DOHH2 (cell line): ENCODE data around the gene HCAR2.

ENCODE experiments used
- H3F3A ChIP-seq: fragments of 200-600 bp; sonication (generic), shearing (Covaris generic); 2 replicates; pipeline ENCODE4 v1.6.0; 2016; ENCODE audit warnings: antibody characterized with exemption, mild to moderate bottlenecking; ENCODE audit not compliant: control insufficient read depth, insufficient read depth
- H3K27ac ChIP-seq: fragments of 200-600 bp; sonication (generic); 2 replicates; pipeline ENCODE4 v1.5.1; 2014; ENCODE audit warnings: low read depth, mild to moderate bottlenecking, low read length, moderate library complexity
- H3K27me3 ChIP-seq: fragments of 200-600 bp; sonication (generic); 2 replicates; pipeline ENCODE4 v1.6.1; 2014; ENCODE audit warnings: mild to moderate bottlenecking, low read length, mixed read lengths; ENCODE audit not compliant: control insufficient read depth
- H3K36me3 ChIP-seq: fragments of 200-600 bp; sonication (generic); 2 replicates; pipeline ENCODE4 v1.6.1; 2014; ENCODE audit warnings: mild to moderate bottlenecking, low read length, moderate library complexity, mixed read lengths; ENCODE audit not compliant: control insufficient read depth
- H3K4me1 ChIP-seq: fragments of 200-600 bp; sonication (generic); 2 replicates; pipeline ENCODE4 v1.6.1; 2014; ENCODE audit warnings: mild to moderate bottlenecking, low read length, mixed read lengths; ENCODE audit not compliant: control insufficient read depth
- H3K4me2 ChIP-seq: fragments of 200-600 bp; sonication (generic); 2 replicates; pipeline ENCODE4 v1.6.0; 2014; ENCODE audit warnings: mild to moderate bottlenecking, low read length, moderate library complexity
- H3K4me3 ChIP-seq: fragments of 200-600 bp; sonication (generic); 2 replicates; pipeline ENCODE4 v1.5.1; 2014; ENCODE audit warnings: mild to moderate bottlenecking, low read length, mixed read lengths
- H3K79me2 ChIP-seq: fragments of 200-600 bp; sonication (generic); 2 replicates; pipeline ENCODE4 v1.6.1; 2014; ENCODE audit warnings: mild to moderate bottlenecking, low read length, mixed read lengths; ENCODE audit not compliant: control insufficient read depth
- H3K9me2 ChIP-seq: fragments of 200-600 bp; sonication (generic); replicated peaks from 2 replicates; pipeline ENCODE4 v1.6.1; 2014; ENCODE audit warnings: mild to moderate bottlenecking, low read length, mixed read lengths; ENCODE audit not compliant: control insufficient read depth
- H3K9me3 ChIP-seq: fragments of 200-600 bp; sonication (generic); 2 replicates; pipeline ENCODE4 v1.6.1; 2014; ENCODE audit warnings: antibody characterized with exemption, low read length, mixed read lengths; ENCODE audit not compliant: control insufficient read depth, insufficient read depth
- H4K20me1 ChIP-seq: fragments of 200-600 bp; sonication (generic); 2 replicates; pipeline ENCODE4 v1.6.0; 2014; ENCODE audit warnings: low read depth, mild to moderate bottlenecking, antibody characterized with exemption, low read length, moderate library complexity; ENCODE audit not compliant: control insufficient read depth, insufficient read depth
- CTCF ChIP-seq: fragments of 200-600 bp; sonication (generic); IDR thresholded peaks from one replicate; pipeline ENCODE4 v1.5.1; 2014; ENCODE audit warnings: antibody characterized with exemption, mild to moderate bottlenecking, low read depth, low read length; ENCODE audit not compliant: poor library complexity, severe bottlenecking
- EZH2phosphoT487 ChIP-seq: fragments of 200-600 bp; sonication (generic); IDR thresholded peaks from 2 replicates; pipeline ENCODE4 v1.6.1; 2017; ENCODE audit warnings: borderline replicate concordance, mild to moderate bottlenecking, antibody characterized with exemption, low read length, moderate library complexity, mixed read lengths

The HCAR2 gene

DNA sequence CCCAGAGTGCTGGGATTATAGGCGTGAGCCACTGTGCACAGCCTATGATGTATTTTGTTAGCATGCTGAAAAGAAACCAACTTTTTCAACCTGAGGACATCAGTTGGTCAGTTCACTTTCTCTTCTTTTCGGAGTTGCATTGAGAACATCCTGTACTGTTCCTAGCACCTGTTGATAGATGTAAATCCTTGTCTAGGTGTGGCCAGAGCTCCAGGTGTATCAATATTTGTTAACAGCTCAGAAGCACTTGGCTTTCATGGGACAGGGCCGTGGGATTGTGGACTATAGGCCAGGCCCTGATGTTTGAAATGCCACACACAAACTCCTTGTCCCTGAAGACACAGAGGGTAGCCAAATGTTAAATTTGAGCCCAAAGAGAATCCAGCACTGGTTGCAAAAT lies 14.9 kb downstream of the HCAR2 start:
- Histone ChIP-seq H3K9me2 (no peaks in the 10 kb centered on the region), H3K4me2 (no peak overlapping the region), H3K9me3 (no peaks in the 10 kb centered on the region), H3K79me2 (no peaks in the 10 kb centered on the region), H3K4me1 (peaks cover 4% of the 10 kb centered on the region; the same call in 1 of the 2 replicates), H3K36me3 (no peaks in the 10 kb centered on the region), H3K27ac (no peak overlapping the region), H3F3A (no peaks in the 10 kb centered on the region), H3K4me3 (no peak overlapping the region), H4K20me1 (no peaks in the 10 kb centered on the region), H3K27me3 (no peaks in the 10 kb centered on the region)
- TF ChIP-seq CTCF = no peak
- TF ChIP-seq EZH2phosphoT487 = no peak

GRCh38 chr12:122687086-122687485 lies 16.1 kb downstream of the HCAR2 start:
- Histone ChIP-seq H3K4me1 (peaks cover 4% of the 10 kb centered on the region; the same call in 1 of the 2 replicates), H3K9me3 (no peaks in the 10 kb centered on the region), H3K36me3 (no peaks in the 10 kb centered on the region), H3K9me2 (no peaks in the 10 kb centered on the region), H3F3A (no peaks in the 10 kb centered on the region), H3K27ac (no peak overlapping the region), H3K79me2 (no peaks in the 10 kb centered on the region), H3K4me2 (no peak overlapping the region), H3K27me3 (no peaks in the 10 kb centered on the region), H4K20me1 (no peaks in the 10 kb centered on the region), H3K4me3 (no peak overlapping the region)
- TF ChIP-seq CTCF = no peak
- no peak for TF ChIP-seq EZH2phosphoT487

GRCh38 chr12:122686538-122686937 lies 16.6 kb downstream of the HCAR2 start:
- Histone ChIP-seq H3K27ac (no peak overlapping the region), H4K20me1 (no peaks in the 10 kb centered on the region), H3F3A (no peaks in the 10 kb centered on the region), H3K79me2 (no peaks in the 10 kb centered on the region), H3K36me3 (no peaks in the 10 kb centered on the region), H3K4me1 (peaks cover under 1% of the 10 kb centered on the region; the same call in 1 of the 2 replicates), H3K4me3 (no peak overlapping the region), H3K4me2 (no peak overlapping the region), H3K27me3 (no peaks in the 10 kb centered on the region), H3K9me3 (no peaks in the 10 kb centered on the region), H3K9me2 (no peaks in the 10 kb centered on the region)
- no peak for TF ChIP-seq EZH2phosphoT487
- no peak for TF ChIP-seq CTCF
